ENCODE measurements around the gene USHBP1. TPM values are rescaled to one million over a fixed set of nuclear protein-coding genes. Genes with fewer than 3 reads are reported as not detected.

USHBP1 gene
- total RNA-seq, 1 donor from 2014 or later = 33.5 TPM

DNA sequence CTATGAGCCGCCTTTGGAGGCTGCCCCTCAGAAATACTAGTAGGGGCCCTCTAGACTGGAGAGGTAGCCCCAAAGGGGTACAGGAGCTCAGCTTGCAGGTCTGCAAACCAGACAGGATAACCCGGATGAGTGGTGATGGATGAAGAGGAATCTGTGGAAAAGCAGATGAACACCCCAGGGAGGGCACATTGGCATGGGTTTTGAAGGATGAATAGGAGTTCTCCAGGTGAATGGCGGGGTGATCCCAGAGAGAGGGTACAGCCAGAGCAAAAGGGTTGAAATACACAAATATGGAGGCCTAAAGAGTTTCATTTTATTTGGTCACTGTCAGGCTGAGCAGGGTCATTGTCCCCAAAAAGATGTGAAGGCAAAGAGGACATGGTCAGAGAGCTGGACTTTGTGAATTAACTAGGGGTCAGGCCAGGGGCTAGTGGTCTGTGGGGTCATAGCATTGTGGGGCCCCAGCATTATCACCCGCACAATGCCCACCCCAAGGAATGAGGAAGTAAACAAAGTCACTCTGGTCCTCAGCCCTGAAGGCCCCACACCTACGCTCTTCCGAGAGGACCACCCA is 23.6 kb downstream of the USHBP1 start:
- DNase-seq (ENCODE audit: low read depth in 2 of 2) = no peak

DNA sequence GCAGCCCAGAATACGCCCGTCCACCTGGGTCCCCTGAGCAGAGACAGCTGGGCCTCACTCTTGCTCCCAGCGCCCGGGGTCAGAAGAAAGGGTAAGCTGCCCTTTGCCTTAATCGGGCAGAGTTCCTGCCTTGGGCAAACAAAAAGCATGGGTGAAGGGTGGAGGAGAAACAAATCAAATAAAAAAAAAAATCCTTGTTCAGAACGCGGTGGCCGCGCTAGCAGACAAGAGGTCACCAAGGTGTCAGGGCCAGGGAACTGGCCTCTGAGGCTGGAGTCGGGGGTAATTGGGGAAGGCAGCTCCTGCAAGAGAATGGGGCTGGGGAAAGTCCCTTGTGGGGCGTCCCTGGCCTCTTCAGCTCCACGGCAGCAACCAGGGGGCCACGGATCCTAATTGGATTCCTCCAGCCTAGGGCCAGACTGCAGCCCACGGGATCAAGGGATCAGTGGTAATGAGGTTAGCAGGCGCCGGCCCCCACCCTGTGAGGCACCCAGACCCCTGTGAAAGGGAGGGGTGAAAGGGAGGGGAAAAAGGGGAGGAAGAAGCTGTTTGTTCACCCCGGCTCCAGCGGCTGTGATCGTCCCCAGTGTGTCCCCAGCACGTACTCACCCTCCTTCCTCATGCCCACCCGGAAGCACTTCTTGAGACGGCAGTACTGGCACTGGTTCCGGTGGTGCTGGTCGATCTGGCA is 24.3 kb downstream of the USHBP1 start:
- no peak for DNase-seq (ENCODE audit: low read depth in 2 of 2)

- no peak for DNase-seq (ENCODE audit: low read depth in 2 of 2)
These were observed 26.5 kb downstream of the USHBP1 start for GRCh38 chr19:17237747-17238706.

DNA sequence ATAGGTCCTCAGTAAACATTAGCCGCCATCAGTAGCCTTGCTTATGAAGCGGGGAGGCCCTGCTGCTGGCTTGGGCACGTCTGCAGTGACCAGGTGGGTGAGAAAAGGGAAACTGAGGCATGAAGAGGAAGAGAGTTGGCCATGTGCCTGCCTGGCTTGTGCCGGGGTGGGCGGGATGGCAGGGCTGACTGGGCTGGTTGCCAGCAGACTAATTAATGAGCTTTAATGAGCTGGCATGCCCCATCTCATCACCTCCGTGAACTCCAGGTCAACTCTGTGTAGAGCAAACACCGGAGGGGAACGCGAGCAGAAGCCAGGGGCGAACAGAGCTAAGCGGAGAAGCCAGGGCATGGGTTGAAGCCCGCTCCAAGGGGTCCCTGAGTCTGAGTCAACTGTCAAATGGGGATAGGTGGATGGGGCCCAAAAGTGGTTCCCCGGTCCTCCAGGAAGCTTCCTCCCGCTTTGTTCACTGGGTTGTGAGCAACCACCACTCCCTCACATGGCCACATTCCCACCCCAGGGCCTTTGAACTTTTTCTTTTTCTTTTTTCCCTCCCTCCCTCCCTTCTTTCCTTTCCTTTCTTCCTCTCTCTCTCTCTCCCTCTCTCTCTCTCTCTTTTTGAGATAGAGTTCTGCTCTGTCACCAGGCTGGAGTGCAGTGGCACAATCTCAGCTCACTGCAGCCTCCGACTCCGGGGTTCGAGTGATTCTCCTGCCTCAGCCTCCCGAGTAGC is 27.6 kb downstream of the USHBP1 start:
- DNase-seq (ENCODE audit: low read depth in 2 of 2) = no peak

DNA sequence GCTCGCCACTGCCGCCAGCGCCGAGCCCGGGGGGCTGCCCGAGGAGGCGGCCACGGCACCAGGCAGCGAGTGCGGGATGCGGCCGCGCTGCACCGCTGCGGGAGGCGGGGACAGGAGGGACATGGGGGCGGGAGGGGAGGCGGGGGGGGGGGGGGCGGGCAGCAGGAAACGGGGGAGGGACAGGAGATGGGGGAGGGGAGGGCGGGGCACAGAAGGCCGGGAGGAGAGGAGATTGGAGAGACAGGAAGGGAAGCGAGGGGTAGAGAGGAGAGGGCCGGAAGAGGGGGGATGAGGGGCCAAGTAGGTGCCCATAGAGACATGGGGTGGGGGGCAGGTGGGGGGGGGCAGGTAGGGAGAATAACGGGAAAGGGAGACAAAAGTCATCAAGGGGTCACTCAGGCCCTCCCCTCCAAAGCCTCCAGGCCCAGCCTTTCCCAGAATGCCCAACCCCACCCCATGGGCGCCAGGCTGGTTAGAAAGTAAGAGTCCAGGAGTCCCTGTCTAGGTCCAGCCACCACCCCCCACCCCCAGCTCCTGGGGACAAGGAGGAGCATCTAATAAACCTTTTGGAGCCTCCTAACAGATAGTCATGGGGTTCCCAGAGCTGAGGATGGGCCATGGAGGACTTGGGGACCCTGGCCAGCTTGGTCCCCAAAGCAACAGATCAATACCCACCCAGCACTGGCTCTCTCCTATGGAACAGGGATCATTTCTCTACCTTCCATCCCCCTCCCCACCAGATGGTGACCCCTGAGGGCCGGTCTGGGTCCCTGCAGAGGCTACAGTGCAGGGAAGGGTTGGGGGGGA is 28.4 kb downstream of the USHBP1 start:
- peak in 1 of 2 donors; percentile 71 for DNase-seq (ENCODE audit: low read depth in 2 of 2)

DNA sequence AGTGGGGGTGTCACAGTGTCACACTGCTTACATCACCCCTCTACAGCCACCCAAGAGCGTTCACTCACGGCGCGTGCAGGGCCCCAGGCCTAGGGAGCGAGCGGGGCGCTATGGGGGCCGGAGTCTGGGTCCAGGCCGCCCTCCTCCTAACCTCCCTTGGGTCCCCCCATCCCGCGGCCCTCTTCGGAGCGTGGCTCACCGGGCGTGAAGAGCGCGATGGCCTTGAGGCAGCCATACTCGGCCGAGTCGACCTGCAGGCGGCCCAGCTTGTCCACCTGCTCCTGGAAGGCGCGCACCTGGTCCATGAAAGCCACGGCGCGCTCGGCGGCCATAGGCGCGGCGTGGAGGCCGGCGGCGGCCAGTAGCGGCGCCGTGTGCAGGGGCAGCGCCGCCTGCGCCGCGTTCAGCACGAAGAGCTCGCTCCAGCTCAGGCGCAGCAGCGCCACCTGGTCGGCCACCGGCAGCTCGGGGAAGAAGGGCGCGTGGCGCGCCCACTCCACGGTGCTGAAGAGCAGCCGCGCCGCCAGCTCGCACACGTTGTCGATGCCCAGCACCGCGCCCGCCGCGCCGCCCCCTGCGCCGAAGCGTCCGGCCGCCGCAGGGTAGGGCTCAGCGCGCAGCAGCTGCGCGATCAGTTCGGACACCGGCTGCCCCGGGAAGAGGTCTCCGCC is 29.1 kb downstream of the USHBP1 start:
- peak; percentile 84 to 91 for DNase-seq (ENCODE audit: low read depth in 2 of 2)

DNA sequence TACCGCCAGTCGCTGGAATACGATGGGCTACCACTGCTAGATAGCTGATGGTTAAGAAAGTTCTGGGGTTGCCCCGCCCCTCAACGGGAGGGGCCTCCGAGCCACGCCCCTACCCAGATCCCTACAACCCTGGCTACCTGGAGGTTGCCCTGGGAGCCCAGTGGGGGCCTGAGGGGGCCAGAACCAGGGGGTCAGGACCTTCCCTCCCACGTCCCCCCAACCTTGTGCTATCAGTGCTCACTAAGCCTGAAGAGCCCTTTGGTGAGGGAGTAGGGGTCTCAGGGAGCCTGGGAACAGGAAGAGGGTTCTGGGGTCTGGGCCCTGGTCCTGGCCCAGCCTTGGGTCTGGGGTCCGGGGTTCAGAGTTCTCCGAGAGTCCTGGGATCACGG is 29.6 kb downstream of the USHBP1 start:
- peak; percentile 35 to 52 for DNase-seq (ENCODE audit: low read depth in 2 of 2)

- DNase-seq (ENCODE audit: low read depth in 2 of 2) = no peak
These were observed 32.3 kb downstream of the USHBP1 start for GRCh38 chr19:17232258-17232657.

DNA sequence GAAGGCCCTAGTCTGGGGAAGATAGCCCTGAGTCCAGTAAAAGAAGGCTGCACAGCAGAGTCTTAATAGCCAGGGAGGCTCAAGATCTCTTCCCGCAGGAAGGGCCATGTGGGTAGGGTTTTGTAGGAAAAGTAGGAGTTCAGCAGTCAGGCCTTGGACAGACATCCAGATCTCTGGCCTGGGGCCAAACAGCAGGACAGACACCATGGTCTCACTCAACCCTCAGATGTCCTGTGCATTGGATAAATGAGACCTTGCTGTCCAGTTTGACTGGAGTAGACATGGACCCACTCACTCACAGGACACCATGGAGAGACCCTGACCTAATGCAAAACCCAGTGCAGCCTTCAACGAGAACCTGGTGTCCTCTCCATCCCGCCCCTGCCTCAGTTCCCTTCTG is 34.7 kb downstream of the USHBP1 start:
- no peak for DNase-seq (ENCODE audit: low read depth in 2 of 2)

GRCh38 chr19:17227798-17228367 is 36.7 kb downstream of the USHBP1 start:
- DNase-seq (ENCODE audit: low read depth in 2 of 2) = no peak

DNA sequence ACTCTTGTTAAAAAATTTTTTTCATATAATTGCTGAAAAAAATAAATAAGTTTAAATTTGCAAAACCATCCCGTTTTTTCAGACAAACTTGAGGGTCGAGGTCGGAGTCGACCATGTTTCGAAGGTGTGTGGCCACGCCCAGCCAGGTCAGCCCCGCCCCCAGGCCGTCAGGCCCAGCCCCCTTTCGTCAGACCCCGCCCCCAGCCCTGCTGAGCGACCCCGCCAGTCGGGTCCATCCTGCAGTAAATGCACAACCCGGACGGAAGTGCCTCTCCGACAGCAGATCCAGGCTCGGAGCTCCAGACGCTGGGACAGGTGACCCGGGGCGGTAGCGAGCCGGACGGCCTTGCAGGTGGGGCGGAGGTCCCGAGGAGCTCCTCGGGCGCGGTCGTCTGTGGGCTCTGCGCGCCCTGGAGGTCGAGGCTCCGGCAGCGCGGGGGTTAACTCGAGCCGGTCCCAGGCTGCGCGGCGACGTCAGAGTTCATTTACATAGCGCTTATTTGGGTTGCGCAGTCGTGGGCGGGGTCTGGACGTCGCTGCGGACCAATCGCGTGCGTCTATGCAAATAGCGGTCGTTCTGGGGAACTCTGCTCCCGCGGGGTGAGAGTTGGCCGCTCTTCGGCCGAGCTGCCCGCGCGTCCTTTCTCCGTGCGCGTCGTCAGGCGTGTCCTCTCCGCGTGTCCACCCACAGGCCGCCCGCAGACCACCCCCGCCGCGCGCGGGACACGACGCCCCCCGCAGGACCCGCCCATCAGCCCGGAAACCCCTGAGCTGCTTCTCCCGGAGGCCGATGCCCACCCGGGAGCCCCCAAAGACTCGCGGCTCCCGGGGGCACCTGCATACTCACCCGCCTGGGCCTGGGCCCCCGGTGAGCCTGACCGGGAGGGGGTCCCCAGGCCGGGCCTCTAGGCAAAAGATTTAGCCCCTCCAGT is 38.3 kb downstream of the USHBP1 start, which contains the start of gene OCEL1:
TSS of gene OCEL1 (plus strand) at position 225 of the 932 bp plus-strand sequence. CDS start at position 247, 22 bp downstream.
- DNase-seq (ENCODE audit: low read depth in 2 of 2) = peak; percentile 98 to 99

DNA sequence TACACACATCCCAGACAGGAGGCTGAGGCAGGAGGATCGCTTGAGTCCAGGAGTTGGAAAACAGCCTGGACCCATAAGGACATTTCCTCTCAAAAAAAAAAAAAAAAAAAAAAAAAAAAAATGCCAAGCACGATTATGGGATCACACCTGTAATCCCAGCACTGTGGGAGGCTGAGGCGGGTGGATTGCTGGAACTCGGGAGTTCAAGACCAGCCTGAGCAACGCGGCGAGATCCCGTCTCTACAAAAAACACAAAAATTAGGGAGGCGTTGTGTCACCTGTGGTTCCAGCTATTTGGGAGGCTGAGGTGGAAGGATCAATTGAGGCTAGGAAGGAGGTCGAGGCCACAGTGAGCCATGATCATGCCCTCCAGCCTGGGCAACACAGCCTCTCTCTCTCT is 39.5 kb downstream of the USHBP1 start:
- DNase-seq (ENCODE audit: low read depth in 2 of 2) = no peak

GRCh38 chr19:17220207-17220758 is 44.3 kb downstream of the USHBP1 start:
- peak in 1 of 2 donors; percentile 76 for DNase-seq (ENCODE audit: low read depth in 2 of 2)

DNA sequence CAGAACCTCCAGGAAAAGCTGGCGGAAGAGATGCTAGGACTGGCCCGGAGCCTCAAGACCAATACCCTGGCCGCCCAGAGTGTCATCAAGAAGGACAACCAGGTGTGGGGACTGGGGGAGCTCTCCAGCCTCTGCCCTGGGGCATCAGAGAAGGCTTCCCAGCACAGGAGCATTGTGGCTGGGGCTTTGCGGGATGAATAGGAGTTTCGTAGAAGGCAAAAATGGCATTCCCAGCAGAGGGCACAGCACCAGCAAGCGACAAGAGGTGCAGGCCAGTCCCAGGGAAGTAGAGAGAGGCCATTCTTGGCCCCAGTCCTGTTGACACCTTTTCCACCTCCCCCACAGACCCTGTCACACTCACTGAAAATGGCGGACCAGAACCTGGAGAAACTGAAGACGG is 45.3 kb downstream of the USHBP1 start:
- DNase-seq (ENCODE audit: low read depth in 2 of 2) = no peak

DNA sequence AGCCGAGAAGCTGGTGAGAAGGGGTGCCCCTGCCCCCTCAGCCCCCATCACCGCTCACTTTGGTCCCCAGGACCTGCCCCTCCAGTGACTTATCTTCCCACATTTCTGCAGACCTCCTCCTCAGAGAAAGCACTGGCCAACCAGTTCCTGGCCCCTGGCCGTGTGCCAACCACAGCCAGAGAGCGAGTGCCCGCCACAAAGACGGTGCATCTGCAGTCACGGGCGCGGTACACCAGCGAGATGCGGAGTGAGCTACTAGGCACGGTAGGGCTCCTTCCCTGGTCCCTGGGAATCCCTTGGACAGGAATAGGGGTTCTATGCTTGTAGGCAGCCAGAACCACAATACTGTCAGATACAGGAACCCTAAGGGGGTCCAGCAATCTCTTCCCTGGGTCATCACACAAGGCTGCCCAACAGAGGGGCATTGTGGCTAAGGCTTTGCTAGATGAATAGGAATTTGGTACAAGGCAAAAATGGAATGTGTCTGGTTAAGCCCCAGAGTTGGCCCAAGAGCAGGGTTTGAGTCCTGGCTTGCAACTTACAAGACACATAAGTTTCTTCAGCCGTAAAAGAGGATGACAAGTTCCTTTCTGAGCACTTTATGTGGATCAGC is 48.4 kb downstream of the USHBP1 start:
- DNase-seq (ENCODE audit: low read depth in 2 of 2) = no peak

- peak; percentile 88 to 90 for DNase-seq (ENCODE audit: low read depth in 2 of 2)
These were observed 49.2 kb downstream of the USHBP1 start, which contains the start of gene USE1 for GRCh38 chr19:17215127-17215971. Gene USE1 (plus strand): TSS chr19:17215357. CDS start chr19:17215406, 49 bp downstream.

Data from lung microvascular endothelial cell (primary cell).